HFF-Myc (cell line): ENCODE data around the gene CYSLTR2.

Experiments used
- DNase-seq: peaks from one replicate; pipeline ENCODE4 v3.0.0-alpha.2; 2011; ENCODE audit warnings: low read depth; ENCODE audit errors: extremely low read depth
- H3K4me3 ChIP-seq: replicated peaks from 2 replicates; pipeline ENCODE4 v1.5.1; 2011; ENCODE audit warnings: low read depth, mild to moderate bottlenecking, control low read depth, low read length
- CTCF ChIP-seq: IDR thresholded peaks from 2 replicates; pipeline ENCODE4 v1.5.1; 2012; ENCODE audit warnings: mild to moderate bottlenecking, low read depth, low read length, control low read depth; ENCODE audit errors: missing control alignments

CYSLTR2 gene

GRCh38 chr13:48631441-48631840 is 22.3 kb upstream of the CYSLTR2 start:
- no peak for TF ChIP-seq CTCF
- no peak for DNase-seq
- H3K4me3 ChIP-seq = no peak overlapping the region

- no peak for TF ChIP-seq CTCF
- no peak overlapping the region for H3K4me3 ChIP-seq
- DNase-seq = no peak
Observed at GRCh38 chr13:48633700-48634099, 20.0 kb upstream of the CYSLTR2 start.

DNA sequence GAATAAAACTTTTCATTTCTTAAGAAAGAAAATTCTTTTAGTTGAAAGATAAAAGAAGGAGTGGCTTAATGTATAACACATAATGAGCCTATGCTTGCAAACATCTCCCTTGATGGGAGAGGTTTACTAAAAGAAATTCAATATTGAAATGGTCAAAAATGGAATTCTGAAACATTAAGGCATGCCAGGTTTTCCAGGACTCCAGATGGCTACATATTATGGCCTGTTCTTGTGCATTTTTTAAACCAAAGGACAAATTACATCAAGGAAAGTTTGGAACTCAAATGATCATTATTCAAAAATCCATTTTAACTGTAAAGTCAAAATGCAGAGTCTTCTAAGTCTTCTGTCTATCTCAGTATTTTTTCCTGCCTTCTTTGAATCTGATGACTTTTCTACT is 19.1 kb upstream of the CYSLTR2 start:
- no peak for TF ChIP-seq CTCF

DNA sequence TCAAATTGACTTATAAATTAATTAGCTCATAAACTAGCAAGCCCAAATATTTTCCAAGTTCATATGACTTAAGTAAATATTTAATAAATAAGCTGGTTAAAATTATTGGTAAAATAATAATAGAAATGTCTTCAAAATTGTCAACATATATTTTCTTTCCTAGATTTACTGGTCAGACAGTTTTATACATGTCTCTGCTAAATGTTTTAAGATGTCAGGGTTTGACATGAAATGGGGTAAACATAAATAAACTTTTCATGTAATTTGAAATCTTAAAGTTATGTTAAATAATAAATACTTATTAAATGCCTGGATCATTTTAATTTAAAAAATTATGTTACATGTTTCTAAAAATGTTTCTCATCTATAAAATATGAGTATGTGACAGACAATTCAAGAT is 18.3 kb upstream of the CYSLTR2 start:
- H3K4me3 ChIP-seq = no peak overlapping the region
- TF ChIP-seq CTCF = no peak
- no peak for DNase-seq

More for the DNA sequence above, 19.1 kb upstream of the CYSLTR2 start:
- DNase-seq = no peak
- H3K4me3 ChIP-seq = no peak overlapping the region

- TF ChIP-seq CTCF = no peak
- DNase-seq = no peak
- H3K4me3 ChIP-seq = no peak overlapping the region
Observed at GRCh38 chr13:48636550-48636949, 17.2 kb upstream of the CYSLTR2 start.

DNA sequence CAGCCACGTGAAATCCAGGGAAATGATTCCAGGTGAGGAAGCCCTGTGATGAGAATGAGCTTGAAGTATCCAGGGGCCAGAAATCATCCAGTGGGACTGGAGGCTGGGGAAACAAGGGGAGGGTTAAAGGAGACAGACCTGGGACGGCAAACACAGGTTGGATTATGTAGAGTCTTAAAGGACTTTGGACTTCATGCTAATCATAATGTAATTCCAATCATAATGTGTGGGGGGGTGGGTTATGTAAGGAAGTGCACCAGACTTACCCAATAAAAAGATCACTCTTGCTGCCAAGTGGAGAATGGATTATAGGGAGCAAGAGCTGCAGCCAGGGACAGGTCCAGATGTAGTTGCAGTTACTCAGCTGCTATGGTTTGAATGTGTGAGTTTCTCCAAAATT is 16.1 kb upstream of the CYSLTR2 start:
- H3K4me3 ChIP-seq = no peak overlapping the region
- no peak for TF ChIP-seq CTCF
- no peak for DNase-seq

- H3K4me3 ChIP-seq = no peak overlapping the region
- TF ChIP-seq CTCF = no peak
- no peak for DNase-seq
Observed at GRCh38 chr13:48640767-48641166, 13.0 kb upstream of the CYSLTR2 start.
